ENCODE measurements around the gene CCDC102A. TPM values are rescaled to one million over a fixed set of nuclear protein-coding genes. Genes with fewer than 3 reads are reported as not detected.

Gene CCDC102A
- total and polyA plus RNA-seq, 2 of the 13 experiments (the other 11 are each of a cell fraction or from before 2014, with no cell fraction given): 2.1 to 2.8 TPM

GRCh38 chr16:57512296-57513001 is 23.9 kb downstream of the CCDC102A start (continued):
- TF ChIP-seq TERF1 (CRISPR knock-in tag; IDR thresholded peaks at IDR 0.05) (no peak), PHF8 (CRISPR knock-in tag; IDR thresholded peaks at IDR 0.05) (no peak), KAT8 (CRISPR knock-in tag; IDR thresholded peaks at IDR 0.05) (no peak), ZNF784 (CRISPR knock-in tag; IDR thresholded peaks at IDR 0.05; ENCODE audit: borderline replicate concordance) (no peak), CEBPG (CRISPR knock-in tag; IDR thresholded peaks at IDR 0.05) (no peak)

DNA sequence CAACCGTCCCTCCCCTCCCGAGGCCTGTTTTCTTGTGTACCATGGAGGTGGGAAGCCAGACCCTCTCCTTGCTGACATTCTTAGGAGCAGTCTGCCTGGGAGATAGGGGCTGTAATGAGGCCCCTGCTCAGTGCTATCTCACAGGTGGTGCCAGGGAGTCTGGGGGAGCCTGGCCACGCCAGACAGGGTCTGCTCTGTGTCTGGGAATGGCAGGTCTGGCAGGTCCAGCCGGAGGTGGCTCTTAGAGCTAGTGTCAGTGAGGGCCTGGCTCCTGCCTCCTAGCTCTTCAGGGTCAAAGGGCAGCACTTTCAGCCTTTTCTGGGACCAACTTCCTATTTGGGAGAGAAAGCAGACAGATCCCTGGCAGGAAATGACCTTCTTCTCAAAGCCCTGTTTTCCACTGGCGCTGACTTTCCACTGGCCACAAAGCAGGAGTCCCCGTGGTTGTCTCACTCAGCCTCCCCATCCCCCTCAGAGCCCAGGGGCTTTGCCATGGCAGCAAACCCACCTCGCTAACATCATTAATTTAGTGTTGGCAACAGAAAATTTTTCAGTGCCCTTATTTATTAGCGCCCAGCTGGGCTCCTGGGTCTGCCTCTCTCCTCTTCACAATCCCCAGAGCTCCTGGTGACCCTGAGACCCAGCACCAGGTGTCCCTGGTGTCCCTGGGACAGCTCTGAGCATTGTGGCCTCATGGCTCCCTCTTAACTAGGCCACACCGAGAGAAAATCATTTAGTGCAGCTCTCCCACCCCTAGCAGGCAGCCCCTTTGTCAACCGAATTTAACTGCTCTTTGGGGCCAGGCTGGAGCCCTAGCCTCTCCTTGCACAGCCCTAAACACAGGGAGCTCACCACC is 26.1 kb downstream of the CCDC102A start:
- Histone ChIP-seq H3K9ac (ENCODE audit: insufficient read depth, low read depth, low read length) (peak overlapping the region; percentile 37), H3K27ac (ENCODE audit: extremely low read length, insufficient read depth, low read length) (no peak overlapping the region), H3K79me2 (ENCODE audit: insufficient read depth, low read length) (no peaks in the 10 kb centered on the region), H4K20me1 (ENCODE audit: insufficient read depth, low read length) (no peaks in the 10 kb centered on the region), H3K9me3 (ENCODE audit: low read length) (no peaks in the 10 kb centered on the region), H3K4me1 (ENCODE audit: insufficient read depth, low read length) (peaks cover 40% of the 10 kb centered on the region), H2AFZ (ENCODE audit: low read length) (peak overlapping the region; percentile 37), H3K4me3 (replicated peaks in 1 of 3; ENCODE audit: insufficient read depth in 1 of 3, low read depth in 2 of 3, low read length in 3 of 3) (peak overlapping the region; percentile 21 to 56 (median 28); a peak in 5 of 6 replicates), H3K36me3 (replicated peaks in 1 of 2; ENCODE audit: control insufficient read depth in 1 of 2, insufficient read depth in 2 of 2, low read length in 2 of 2) (no peaks in the 10 kb centered on the region), H3K4me2 (ENCODE audit: low read depth, low read length) (peak overlapping the region; percentile 85), H3K27me3 (ENCODE audit: control insufficient read depth in 1 of 2, insufficient read depth in 2 of 2, low read length in 2 of 2) (peaks cover 8 to 28% of the 10 kb centered on the region in 2 experiments; a peak in 4 of 5 replicates)
- CTCF ChIA-PET (ENCODE audit: low intra/inter-chr PET ratio, low total read pairs): no interaction called here
- WGBS (ENCODE audit: low lambda C conversion rate): 18% methylated on average over 10 of the region's 10 CpGs
- intact Hi-C loops (cut with micrococcal nuclease; ENCODE audit: unreplicated experiment) (no loop called here), in situ Hi-C loops (cut with HindIII; ENCODE audit: extremely low pct_ligation_motif_present, low pct_unique_long_range_greater_than_20kb) (no loop called here)
- POLR2A ChIA-PET: interaction anchor here (0.6 to 3.7 kb wide), 11 partner anchors 10 to 194 kb away, joined by 3 to 15 read pairs (median 5); partner anchors contain the start of genes CIAPIN1, COQ9, DOK4 and POLR2C
- ATAC-seq (peak; percentile 68), FAIRE-seq (peak; percentile 68), DNase-seq (ENCODE audit: low spot score) (no peak)
- BruUV-seq (replicated peaks): no TSS peak
- TF ChIP-seq, protein P1, sequence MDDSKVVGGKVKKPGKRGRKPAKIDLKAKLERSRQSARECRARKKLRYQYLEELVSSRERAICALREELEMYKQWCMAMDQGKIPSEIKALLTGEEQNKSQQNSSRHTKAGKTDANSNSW (CRISPR knock-in tag; IDR thresholded peaks at IDR 0.05; ENCODE audit: borderline replicate concordance): no peak
- TF ChIP-seq SKI (IDR thresholded peaks at IDR 0.05; ENCODE audit: partially characterized antibody) (no peak), NFATC3 (CRISPR knock-in tag; IDR thresholded peaks at IDR 0.05) (0 out of 2 replicates have a peak, but pooled peaks have one; percentile 40), ARID2 (CRISPR knock-in tag; IDR thresholded peaks at IDR 0.05; ENCODE audit: borderline replicate concordance) (0 out of 2 replicates have a peak, but pooled peaks have one; percentile 46), PRDM4 (CRISPR knock-in tag; IDR thresholded peaks at IDR 0.05; ENCODE audit: borderline replicate concordance) (no peak), ZNF232 (CRISPR knock-in tag; IDR thresholded peaks at IDR 0.05; ENCODE audit: borderline replicate concordance) (0 out of 2 replicates have a peak, but pooled peaks have one; percentile 21), ZFY (CRISPR knock-in tag; IDR thresholded peaks at IDR 0.05) (peak; percentile 32; the same call in 1 of the 2 replicates), SP4 (CRISPR knock-in tag; IDR thresholded peaks at IDR 0.05) (0 out of 2 replicates have a peak, but pooled peaks have one; percentile 30), PTBP1 (IDR thresholded peaks at IDR 0.05; ENCODE audit: low read depth, low read length, poor library complexity, severe bottlenecking) (no peak)

Data from HepG2 (cell line).